RWPE1 (cell line): ENCODE results near the gene GOLPH3.
A peak's percentile ranks its signal among the peaks of the same experiment; 100 is the strongest.

Experiments
- CTCF ChIA-PET: fragments of 350-600 bp; sonication (Branson Sonifier 250); formaldehyde crosslinking; extraction: SDS; loops from one replicate; lab custom pipeline; 2021; lab: Yijun Ruan, JAX
- POLR2A ChIA-PET: fragments of 400-600 bp; formaldehyde crosslinking; extraction: SDS; loops from one replicate; lab custom pipeline; 2020; ENCODE audit warnings: antibody characterized with exemption; ENCODE audit not compliant: low non-redundant PET; lab: Yijun Ruan, JAX
- DNase-seq: peaks from one replicate; pipeline ENCODE4 v3.0.0; 2012; ENCODE audit warnings: low spot score
- H3K27ac ChIP-seq: fragments of 450-650 bp; 2 replicates; pipeline ENCODE4 v1.5.1; 2017
- CTCF ChIP-seq: fragments of 450-650 bp; conservative IDR thresholded peaks from 2 replicates; pipeline ENCODE4 v1.5.1; 2017; ENCODE audit warnings: low read depth, mild to moderate bottlenecking

GOLPH3 gene

GRCh38 chr5:32090026-32090754 is 83.9 kb downstream of the GOLPH3 start:
- ChIA-PET POLR2A (no interaction called here), CTCF (interaction anchor here (0.5 to 1.2 kb wide), 2 partner anchors 139 to 168 kb away, joined by 3 to 7 read pairs; no protein-coding TSS in a partner anchor)
- no peak for DNase-seq
- H3K27ac ChIP-seq, result peak overlapping the region; percentile 10; the same call in 1 of the 2 replicates
- no peak for TF ChIP-seq CTCF

- H3K27ac ChIP-seq, result peak overlapping the region; percentile 10
- ChIA-PET CTCF (interaction anchor here (0.5 to 2.6 kb wide), 3 partner anchors 13 to 300 kb away, joined by 3 to 10 read pairs (median 7); no protein-coding TSS in a partner anchor), POLR2A (no interaction called here)
- no peak for TF ChIP-seq CTCF
- no peak for DNase-seq
Measured at GRCh38 chr5:32089146-32090000, 84.7 kb downstream of the GOLPH3 start.

- ChIA-PET CTCF (interaction anchor here (2.6 kb wide), 1 partner anchor 12 kb away, joined by 10 read pairs; no protein-coding TSS in a partner anchor), POLR2A (interaction anchor here (0.6 kb wide), 1 partner anchor 23 kb away, joined by 3 read pairs; no protein-coding TSS in a partner anchor)
- TF ChIP-seq CTCF, result no peak
Measured at GRCh38 chr5:32088214-32088613, 85.9 kb downstream of the GOLPH3 start.

GRCh38 chr5:32087086-32088082 is 86.7 kb downstream of the GOLPH3 start:
- CTCF ChIA-PET, result interaction anchor here (2.6 kb wide), 1 partner anchor 11 kb away, joined by 10 read pairs; no protein-coding TSS in a partner anchor
- DNase-seq, result no peak
- H3K27ac ChIP-seq, result no peak overlapping the region
- TF ChIP-seq CTCF, result no peak
- POLR2A ChIA-PET, result no interaction called here

More at GRCh38 chr5:32088214-32088613, 85.9 kb downstream of the GOLPH3 start:
- DNase-seq, result no peak
- H3K27ac ChIP-seq, result no peak overlapping the region

- H3K27ac ChIP-seq, result no peak overlapping the region
- no peak for TF ChIP-seq CTCF
- ChIA-PET CTCF (interaction anchor here (0.6 kb wide), 1 partner anchor 258 kb away, joined by 3 read pairs; no protein-coding TSS in a partner anchor), POLR2A (no interaction called here)
- DNase-seq, result no peak
Measured at GRCh38 chr5:32083981-32084430, 90.1 kb downstream of the GOLPH3 start.
